ENCODE measurements around the gene ACP1.
A peak's percentile ranks its signal among the peaks of the same experiment; 100 is the strongest.

ACP1 gene

DNA sequence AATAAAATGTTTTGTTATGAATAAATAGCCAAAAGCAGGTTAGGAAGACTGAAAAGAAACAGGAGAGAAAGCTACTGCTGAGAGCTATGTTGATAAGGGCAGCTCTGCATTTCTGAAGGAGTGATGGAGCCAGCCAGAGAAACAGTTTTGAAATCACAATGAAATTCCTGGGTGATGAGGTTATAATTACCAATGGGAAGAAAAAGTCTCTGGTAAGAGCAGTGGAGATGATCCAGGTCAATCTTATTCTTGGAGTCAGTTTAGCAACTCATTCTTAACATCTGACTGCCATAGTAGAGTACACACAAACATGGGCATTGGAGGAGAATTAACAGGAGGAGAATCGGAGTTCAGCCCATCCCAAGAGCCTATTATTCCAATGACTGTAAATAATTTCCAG lies 20.8 kb downstream of the ACP1 start:
- CTCF ChIA-PET: interaction anchor here (0.8 to 9.3 kb wide), 4 partner anchors 11 to 1259 kb away, joined by 3 to 99 read pairs (median 3); no protein-coding TSS in a partner anchor
- TF ChIP-seq, protein P1, sequence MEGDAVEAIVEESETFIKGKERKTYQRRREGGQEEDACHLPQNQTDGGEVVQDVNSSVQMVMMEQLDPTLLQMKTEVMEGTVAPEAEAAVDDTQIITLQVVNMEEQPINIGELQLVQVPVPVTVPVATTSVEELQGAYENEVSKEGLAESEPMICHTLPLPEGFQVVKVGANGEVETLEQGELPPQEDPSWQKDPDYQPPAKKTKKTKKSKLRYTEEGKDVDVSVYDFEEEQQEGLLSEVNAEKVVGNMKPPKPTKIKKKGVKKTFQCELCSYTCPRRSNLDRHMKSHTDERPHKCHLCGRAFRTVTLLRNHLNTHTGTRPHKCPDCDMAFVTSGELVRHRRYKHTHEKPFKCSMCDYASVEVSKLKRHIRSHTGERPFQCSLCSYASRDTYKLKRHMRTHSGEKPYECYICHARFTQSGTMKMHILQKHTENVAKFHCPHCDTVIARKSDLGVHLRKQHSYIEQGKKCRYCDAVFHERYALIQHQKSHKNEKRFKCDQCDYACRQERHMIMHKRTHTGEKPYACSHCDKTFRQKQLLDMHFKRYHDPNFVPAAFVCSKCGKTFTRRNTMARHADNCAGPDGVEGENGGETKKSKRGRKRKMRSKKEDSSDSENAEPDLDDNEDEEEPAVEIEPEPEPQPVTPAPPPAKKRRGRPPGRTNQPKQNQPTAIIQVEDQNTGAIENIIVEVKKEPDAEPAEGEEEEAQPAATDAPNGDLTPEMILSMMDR (IDR thresholded peaks at IDR 0.05; ENCODE audit: insufficient read depth, low read length, missing control alignments): no peak
- POLR2A ChIA-PET: no interaction called here
- H3K4me3 ChIP-seq (ENCODE audit: low read depth, low read length): no peak overlapping the region
- peak; percentile 47 for DNase-seq (ENCODE audit: low read depth, low spot score)

DNA sequence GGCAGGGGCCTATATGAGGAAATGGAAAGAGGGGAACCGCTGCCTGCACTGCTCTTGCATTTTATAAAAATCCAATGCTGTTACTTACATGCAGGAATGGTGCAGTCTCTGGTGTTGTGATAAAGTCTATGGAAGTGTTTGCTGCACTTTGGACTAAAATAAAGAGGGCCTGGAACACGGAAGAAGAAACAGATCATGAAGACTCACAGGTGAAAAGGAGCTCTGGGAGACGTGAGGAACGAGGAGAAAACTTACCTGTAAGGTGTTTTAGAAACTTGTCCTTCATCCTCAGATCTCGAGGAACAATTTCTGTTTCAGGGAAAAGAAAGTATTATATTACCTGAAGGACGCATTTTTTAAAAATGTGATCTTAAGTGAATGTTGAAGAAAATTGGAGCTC lies 21.3 kb downstream of the ACP1 start:
- DNase-seq (ENCODE audit: low read depth, low spot score): no peak
- H3K4me3 ChIP-seq (ENCODE audit: low read depth, low read length): no peak overlapping the region
- TF ChIP-seq, protein P1 (IDR thresholded peaks at IDR 0.05; ENCODE audit: insufficient read depth, low read length, missing control alignments): no peak
- ChIA-PET CTCF (interaction anchor here (1.2 to 9.3 kb wide), 3 partner anchors 17 to 1258 kb away, joined by 3 to 99 read pairs (median 3); no protein-coding TSS in a partner anchor), POLR2A (no interaction called here)

DNA sequence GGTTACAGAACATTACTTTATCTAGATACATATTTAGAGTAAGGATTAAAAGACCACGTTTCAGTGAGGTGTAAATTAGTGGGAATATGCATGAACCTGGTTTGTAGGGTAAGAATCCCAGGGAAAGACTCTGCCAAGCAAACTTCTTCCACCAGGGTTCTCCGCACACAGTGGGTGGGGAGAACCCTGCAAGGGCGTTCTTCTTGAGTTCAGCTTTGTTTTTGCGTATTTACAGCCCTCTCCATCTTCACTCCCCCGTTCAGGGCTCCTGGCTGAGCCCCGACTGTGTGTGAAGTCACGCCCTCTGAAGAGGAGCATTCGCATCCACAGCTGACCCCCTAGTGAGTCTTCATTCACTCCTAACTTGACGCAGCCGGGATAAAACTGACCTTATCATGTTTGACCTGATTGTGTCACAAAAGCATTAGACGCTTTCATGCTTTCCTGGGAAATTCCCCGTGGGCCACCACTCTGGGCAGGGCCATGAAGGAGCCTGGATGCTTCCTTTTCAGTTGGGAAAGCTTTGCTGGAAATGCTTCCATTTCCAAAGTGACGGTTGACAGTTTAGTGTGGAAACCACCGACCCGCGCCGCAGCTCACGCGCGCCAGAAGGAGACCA lies 22.1 kb downstream of the ACP1 start:
- no peak overlapping the region for H3K4me3 ChIP-seq (ENCODE audit: low read depth, low read length)
- ChIA-PET CTCF (interaction anchor here (1.2 to 9.3 kb wide), 3 partner anchors 18 to 1258 kb away, joined by 3 to 99 read pairs (median 3); no protein-coding TSS in a partner anchor), POLR2A (no interaction called here)
- DNase-seq (ENCODE audit: low read depth, low spot score): no peak
- TF ChIP-seq, protein P1 (IDR thresholded peaks at IDR 0.05; ENCODE audit: insufficient read depth, low read length, missing control alignments): no peak

DNA sequence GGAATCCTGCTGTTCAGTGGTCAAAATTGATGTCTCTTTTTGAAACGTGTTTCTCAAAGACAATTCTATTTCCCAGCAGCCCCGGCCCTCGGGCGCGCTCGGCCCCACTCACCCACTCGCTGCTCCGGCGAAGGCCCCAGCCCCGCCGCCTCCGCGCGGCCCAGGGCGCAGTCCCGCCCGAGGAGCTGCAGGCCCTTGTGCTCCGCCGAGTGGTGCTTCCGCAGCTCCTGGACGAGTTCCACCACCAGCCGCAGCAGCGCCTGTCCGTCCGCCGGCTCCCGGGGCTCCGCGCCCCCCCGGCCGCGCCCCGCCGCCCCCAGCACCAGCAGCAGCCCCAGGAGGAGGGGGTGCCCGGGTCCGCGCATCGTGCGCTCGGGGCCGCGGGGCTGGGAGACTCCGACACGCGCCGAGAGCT lies 22.7 kb downstream of the ACP1 start:
- TF ChIP-seq, protein P1 (IDR thresholded peaks at IDR 0.05; ENCODE audit: insufficient read depth, low read length, missing control alignments): no peak
- H3K4me3 ChIP-seq (ENCODE audit: low read depth, low read length): peak overlapping the region; percentile 25
- CTCF ChIA-PET: interaction anchor here (9.3 kb wide), 1 partner anchor 39 kb away, joined by 99 read pairs; no protein-coding TSS in a partner anchor
- POLR2A ChIA-PET: no interaction called here
- DNase-seq (ENCODE audit: low read depth, low spot score): no peak

DNA sequence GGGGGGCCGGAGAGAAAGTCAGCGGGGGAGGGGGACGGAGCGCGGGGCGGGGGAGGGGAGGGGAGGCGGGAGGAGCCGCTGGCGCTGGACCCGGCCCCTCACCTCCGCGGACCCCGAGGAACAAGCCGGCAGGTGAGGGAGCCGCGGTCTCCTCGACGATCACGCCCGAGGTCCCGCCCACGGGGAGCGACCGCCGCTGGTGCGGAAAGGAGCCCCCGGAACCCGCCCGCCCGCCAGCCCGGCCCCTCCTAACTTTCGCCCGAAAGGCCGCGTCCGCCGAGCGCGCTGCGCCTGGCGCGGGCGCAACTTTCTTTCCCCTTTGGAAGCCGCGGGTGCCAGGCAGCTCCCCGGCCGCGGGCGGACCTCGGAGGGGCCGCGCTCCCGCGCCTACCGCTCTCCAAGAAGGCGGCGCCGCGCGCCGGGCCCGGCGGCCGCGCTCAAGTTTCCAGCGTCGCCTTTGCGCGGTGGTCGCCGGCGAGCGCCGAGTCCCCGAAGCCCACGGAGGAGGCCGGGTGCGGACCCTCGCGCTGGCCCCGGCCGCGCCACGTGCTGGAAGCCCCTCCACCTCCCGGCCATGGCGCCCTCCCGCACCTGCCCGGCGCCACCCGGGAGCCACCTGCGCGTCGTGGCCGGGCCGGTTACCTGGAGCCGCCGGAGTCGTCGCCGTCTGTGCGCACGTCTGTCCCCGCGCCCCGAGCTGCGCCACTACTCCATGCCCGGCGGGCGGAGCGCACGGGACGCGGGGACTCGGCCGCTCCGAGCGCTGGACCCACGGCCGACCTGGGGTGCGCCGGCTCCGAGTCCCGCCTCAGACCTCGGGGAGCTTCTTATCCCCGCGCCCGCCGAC lies 23.4 kb downstream of the ACP1 start, which contains the start of gene ALKAL2:
ALKAL2 (minus strand) TSS at position 181 of the 847 bp plus-strand sequence. CDS start 256 bp downstream, outside the sequence.
- CTCF ChIA-PET: interaction anchor here (0.8 to 9.3 kb wide), 4 partner anchors 9 to 350 kb away, joined by 3 to 99 read pairs (median 9); no protein-coding TSS in a partner anchor
- no peak for DNase-seq (ENCODE audit: low read depth, low spot score)
- POLR2A ChIA-PET: no interaction called here
- peak within 1 kb of the TSS; percentile 25 for H3K4me3 ChIP-seq (ENCODE audit: low read depth, low read length)
- TF ChIP-seq, protein P1 (IDR thresholded peaks at IDR 0.05; ENCODE audit: insufficient read depth, low read length, missing control alignments): no peak
